Activated CD8-positive, alpha-beta memory T cell treated with anti-CD3 and anti-CD28 coated beads, Interleukin-2, amount 50 U/mL, for 1 hour (primary cell): Measurements from ENCODE around the gene CTRB1.
"Not testable (repeated sequence)": the region's sequence is repeated elsewhere in the genome, so short reads cannot be mapped to it uniquely, and the experiment has no call there.

ENCODE experiments used
- DNase-seq: peaks from one replicate; pipeline ENCODE4 v3.0.0-alpha.2; 2020; ENCODE audit errors: extremely low read depth

CTRB1 gene

GRCh38 chr16:75204410-75204758, 14.4 kb upstream of the CTRB1 start:
- DNase-seq: no peak

- not testable (repeated sequence) for DNase-seq
Measured at GRCh38 chr16:75204905-75205304, 13.9 kb upstream of the CTRB1 start.

DNA sequence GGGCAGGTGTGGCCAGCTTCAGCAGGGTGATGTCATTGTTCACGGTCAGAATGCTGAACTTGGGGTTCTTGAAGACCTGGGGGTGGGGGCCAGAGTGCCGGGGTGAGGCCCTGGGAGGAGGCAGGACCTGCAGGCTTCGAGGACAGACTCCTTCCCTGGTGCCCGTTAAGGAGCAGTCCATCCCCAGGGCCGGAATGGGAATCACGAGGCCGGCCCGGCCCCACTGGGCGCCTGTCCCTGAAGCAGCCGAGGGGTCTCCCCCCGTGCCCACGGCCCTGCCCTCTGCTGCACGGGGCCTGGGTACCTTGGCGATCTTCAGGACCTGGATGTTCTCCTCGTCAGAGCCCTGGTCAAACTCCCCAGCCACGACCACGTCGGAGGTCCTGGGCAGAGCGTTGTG, 13.3 kb upstream of the CTRB1 start:
- DNase-seq: not testable (repeated sequence)

- DNase-seq: not testable (repeated sequence)
Measured at GRCh38 chr16:75205961-75206748, 12.6 kb upstream of the CTRB1 start.

GRCh38 chr16:75206749-75207451, 11.9 kb upstream of the CTRB1 start, which contains the start of gene CTRB2:
Gene CTRB2, minus strand, starts transcription at chr16:75207161. Its CDS starts 20 bp downstream, at chr16:75207141.
- DNase-seq: no peak

DNA sequence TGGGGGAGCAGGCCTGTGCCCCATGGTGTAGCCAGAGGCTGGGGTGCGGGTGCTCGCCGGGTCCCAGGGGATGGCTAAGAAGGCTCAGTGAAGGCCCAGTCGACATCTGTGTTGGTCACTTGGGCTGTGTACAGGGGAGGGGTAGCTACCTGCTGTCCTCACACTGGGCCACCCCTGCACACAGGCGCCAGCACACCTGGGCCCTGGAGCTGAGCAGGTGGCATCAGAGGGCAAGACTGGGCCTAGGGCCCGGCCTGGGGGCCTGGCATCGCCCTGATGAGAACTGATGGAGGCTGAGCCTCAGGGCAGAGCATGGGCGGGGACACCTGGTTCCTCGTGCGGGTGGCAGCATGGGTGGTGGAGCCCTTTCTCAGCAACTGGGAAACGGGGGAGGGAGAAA, 11.0 kb upstream of the CTRB1 start:
- DNase-seq: no peak

- DNase-seq: no peak
Measured at GRCh38 chr16:75208242-75208825, 10.5 kb upstream of the CTRB1 start.

GRCh38 chr16:75208861-75209505, 9.8 kb upstream of the CTRB1 start:
- DNase-seq: no peak

DNA sequence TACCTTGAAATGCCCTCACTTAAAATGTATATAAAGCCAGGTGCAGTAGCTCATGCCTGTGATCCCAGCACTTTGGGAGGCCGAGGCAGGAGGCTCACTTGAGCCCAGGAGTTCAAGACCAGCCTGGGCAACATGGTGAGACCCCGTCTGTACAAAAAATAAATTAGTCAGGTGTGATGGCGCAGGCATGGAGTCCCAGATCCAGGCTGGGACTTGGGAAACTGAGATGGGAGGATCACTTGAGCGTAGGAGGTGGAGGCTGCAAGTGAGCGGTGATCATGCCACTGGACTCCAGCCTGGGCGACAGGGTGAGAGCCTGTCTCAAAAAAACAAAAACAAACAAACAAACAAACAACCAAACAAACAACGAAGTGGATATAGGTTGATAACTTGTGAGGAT, 9.3 kb upstream of the CTRB1 start:
- not testable (repeated sequence) for DNase-seq

GRCh38 chr16:75209944-75210343, 8.8 kb upstream of the CTRB1 start:
- DNase-seq: no peak

DNA sequence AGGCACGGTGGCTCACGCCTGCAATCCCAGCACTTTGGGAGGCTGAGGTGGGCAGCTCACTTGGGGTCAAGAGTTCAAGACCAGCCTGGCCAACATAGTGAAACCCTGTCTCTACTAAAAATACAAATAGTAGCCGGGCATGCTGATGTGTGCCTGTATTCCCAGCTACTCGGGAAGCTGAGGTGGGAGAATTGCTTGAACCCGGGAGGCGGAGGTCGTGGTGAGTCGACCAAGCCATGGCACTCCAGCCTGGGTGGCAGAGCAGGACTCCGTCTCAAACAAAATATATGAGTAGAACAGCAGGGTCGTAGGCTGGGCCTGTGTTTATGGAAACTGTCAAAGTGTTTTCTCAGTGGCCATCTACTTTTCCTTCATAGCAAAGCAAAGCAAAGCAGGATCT, 7.5 kb upstream of the CTRB1 start:
- DNase-seq: not testable (repeated sequence)

DNA sequence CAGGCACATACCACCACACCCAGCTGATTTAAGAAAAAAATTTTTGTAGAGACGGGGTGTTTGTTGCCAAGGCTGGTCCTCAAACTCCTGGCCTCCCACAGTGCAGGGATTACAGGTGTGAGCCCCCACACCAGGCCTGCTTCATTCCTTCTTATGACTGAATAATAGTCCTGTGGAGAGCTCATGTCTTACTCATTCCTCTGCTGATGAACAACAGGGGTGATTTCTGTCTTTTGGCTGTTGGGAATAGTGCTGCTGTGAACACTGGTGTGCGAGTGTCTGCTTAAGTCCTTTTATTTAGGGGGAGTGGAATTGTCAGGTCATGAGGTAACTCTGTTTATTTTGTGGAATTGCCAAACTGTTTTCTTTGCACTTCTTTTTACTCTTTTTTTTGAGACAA, 2.7 kb upstream of the CTRB1 start:
- no peak for DNase-seq

DNA sequence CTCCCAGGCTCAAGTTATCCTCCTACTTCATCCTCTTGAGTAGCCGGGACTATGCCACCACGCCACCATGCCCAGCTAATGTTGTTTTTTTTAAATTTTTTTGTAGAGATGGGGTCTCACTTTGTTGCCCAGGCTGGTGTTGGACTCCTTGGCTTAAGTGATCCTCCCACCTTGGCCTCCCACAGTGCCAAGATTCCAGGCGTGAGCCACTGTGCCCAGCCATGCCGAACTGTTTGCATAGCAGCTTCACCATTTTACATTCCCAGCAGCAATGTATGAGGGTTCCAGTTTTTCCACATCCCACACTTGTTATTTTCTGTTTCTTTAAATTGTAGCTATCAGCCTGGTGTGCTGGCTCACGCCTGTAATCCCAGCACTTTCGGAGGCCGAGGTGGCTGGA, 2.2 kb upstream of the CTRB1 start:
- no peak for DNase-seq

DNA sequence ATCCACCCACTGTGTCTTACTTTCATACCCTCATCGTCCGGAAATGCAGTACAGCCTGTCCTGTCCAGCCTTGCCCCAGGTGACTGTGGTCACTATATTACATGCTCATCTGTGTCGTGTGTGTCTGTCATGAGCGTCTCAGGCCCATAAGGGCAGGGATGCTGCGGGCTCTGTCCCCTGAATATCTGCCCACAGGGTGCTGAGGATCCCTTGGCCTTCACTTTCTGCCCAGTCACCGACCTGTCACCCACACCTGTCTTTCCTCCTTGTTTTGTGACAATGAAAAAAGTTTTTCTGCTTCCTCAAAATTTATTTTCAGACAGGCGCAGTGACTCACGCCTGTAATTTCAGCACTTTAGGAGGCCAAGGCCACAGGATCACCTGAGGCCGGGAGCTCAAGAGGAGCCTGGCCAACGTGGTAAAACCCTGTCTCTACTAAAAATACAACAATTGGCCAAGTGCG, 1.4 kb upstream of the CTRB1 start:
- no peak for DNase-seq

DNA sequence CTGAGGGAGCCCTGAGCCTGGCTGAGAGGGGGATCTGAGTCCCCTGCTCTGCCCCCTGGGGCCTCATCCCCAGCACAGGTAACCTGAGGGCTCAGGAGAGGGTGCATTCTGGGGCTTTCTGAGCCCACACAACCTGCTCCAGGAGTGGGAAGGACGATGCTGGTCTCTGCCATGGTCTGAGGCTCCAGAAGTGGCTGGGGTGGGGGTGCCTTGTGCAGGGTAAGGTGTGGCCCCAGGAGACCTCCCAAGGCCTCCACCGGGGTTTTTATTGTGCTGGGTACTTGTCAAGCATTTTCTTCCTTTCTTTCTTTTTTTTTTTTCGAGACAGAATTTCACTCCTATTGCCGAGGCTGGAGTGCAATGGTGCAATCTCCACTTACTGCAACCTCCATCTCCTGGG, 300 bp downstream of the CTRB1 start:
- no peak for DNase-seq

DNA sequence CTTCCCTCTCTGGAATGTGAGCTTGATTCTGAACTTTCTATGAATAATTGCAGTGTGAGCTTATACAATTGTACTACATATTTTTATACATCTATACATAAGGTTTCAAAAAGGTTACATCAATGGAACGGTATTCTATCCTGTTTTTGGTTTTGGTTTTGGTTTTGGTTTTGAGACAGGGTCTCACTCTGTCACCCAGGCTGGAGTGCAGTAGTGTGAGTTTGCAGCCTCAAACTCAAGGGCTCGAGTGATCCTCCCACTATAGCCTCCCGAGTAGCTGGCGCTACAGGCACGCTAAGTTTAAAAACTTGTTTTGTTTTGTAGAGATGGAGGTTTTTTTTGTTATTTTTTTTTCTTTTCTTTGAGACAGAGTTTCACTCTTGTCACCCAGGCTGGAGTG, 1.1 kb downstream of the CTRB1 start:
- no peak for DNase-seq

GRCh38 chr16:75222271-75222783, 3.5 kb downstream of the CTRB1 start:
- no peak for DNase-seq

GRCh38 chr16:75223129-75223528, 4.3 kb downstream of the CTRB1 start:
- not testable (repeated sequence) for DNase-seq

DNA sequence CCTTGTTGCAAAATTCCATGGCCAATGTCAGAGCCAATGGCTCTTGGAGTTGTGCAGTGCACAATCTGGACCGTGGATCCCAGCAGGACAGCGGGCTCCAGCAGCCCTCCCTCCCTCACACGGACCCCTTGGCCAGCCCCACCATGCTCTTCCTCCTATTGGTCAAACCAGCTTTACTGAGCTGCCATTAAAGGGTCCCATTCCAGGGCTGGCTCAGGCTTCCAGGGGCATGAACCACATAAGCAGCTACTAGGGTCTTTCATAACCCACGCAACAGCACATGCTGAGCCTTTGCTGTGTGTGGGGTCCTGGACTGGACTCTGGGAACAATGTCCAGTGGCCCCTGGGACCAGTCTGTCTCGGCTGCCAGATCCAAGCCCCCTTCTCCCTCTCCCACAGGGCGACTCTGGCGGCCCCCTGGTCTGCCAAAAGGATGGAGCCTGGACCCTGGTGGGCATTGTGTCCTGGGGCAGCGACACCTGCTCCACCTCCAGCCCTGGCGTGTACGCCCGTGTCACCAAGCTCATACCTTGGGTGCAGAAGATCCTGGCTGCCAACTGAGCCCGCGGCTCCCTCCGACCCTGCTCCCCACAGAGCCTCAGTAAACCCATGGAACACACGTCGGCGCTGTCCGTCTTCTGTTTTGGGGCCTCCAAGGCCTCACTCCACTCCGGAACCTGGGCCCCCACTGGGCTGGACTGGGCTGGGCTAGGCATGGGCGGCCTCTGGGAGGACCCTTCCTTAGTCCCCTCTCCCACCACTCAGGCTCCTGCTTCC, 5.7 kb downstream of the CTRB1 start:
- DNase-seq: no peak

DNA sequence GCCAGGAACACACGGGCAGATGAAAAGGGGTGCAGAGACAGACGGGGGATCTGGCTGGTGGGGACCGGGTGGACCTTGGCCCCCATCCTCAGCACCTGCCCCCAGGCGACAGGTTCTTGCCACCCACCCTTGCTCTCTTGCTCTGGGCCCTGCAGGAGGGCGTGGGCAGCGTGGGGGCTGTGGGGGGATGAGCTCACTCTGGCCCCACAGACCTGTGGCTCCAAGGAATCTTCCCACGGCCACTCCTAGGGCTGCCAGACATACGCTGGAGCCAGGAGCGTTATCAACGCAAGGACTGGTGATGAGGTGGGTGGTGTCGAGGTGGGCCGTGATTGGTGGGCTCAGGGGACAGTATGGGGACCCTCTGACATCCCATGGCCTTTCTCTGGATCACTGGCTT, 6.3 kb downstream of the CTRB1 start:
- DNase-seq: no peak
